ENCODE measurements around the gene TGFBR2.

The TGFBR2 gene

DNA sequence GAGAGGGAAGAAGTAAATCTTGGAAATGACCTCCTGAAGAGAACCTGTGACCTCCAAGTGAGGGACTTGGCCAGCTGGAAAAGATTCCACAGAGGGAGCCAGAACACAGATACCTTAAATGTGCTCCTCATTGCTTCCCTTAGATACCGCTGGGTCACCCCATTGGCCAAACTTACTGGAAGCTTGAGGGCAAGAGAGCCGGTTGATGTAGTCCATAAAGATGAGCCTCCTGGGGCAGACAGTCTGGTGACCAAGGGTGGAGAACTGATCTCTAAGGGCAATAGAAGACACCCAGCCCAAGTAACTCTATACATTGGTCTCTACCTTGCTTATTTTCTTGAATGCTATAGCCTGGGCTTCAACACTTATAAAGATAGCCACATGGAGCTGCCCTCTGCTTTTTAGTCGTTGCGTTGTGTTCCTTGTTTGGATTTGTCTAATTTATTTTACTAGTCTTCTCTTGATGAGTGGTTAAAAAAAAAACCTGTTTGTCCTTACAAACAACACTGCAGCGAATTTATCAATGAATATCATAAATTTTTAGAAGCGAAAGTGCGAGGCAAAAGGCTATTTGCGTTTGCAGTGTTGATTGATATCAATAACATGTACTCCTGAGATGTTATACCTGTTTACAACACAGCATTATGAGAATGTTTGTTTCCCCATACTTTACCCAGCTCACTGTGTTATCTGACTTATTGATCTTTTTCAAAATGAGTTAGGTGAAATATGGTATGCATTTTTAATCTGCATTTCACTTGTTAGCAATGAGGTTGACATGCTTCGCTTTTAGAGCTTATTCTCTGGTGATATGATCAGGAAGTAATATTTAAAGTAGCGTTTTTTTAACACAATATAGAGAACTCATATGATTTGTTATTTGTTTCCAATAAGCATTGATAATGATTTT lies 31.2 kb downstream of the TGFBR2 start:
- DNase-seq = no peak

DNA sequence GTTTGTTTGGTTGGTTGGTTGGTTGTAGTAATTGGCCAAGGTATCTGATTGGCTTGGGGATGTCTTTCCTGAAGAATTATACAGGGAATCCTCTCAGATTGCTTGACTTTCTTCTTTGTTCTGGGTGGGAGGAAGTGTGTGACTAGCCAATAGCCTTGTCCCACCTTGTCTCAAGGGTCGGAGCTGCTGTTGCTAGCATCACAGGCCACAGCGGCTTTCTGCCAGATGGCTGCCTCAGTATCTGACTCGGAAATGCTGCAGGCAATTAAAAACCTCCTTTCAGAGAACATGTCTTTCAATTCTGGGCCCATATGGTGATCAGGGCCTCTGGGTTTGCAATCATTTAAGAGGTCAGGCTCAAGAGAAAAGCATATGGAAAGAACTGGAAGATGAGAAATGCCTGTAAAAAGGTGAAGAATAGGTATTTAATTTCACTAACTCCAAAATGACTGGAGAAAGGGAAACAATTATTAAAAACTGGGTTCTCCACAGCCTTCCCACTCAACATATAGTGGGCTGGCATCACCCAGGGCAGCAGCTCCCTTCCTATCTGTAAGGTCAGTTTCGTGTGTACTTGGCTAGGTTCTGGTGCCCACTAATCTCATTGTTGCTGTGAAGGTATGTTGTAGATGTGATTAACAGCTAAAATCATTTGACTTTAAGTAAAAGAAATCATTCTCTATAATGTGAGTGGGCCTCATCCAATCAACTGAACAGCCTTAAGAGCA lies 32.4 kb downstream of the TGFBR2 start:
- no peak for DNase-seq

DNA sequence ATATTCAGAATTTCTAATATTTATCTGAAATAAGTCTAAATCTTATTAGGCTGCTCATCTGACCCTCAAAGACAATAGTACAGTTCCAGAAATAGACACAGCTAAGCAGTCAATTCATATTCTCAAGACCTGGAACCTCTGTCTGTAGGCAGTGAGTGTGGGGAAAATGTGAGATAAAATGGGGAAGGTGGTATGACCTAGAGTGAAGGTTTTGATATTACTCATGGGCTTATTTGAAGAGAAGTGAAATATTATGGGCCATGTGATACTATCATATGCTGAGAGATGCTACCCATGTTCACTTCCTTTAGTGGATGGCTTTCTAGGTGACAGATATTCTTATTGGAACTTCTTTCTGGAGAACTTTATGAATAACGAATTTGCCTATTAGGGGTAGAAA lies 33.5 kb downstream of the TGFBR2 start:
- DNase-seq = peak; percentile 62

DNA sequence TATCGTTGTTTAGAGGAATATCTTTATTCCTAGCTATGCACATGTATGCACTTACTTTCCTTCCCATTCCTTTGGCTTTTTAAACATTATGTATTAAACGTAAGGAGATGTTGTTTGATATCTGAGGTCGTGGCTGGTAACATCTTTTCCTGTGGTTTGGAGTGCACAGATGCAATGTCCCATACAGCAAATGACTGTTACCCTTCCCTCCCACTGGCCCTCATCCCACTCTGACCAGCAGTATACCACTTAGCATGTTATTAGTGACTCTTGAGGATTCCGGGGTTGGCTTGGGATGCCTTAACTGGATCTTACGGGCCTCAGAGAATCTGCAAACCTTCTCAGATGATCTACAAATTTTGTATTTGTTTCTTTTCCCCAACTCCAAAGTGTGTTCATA lies 34.5 kb downstream of the TGFBR2 start:
- DNase-seq = no peak

DNA sequence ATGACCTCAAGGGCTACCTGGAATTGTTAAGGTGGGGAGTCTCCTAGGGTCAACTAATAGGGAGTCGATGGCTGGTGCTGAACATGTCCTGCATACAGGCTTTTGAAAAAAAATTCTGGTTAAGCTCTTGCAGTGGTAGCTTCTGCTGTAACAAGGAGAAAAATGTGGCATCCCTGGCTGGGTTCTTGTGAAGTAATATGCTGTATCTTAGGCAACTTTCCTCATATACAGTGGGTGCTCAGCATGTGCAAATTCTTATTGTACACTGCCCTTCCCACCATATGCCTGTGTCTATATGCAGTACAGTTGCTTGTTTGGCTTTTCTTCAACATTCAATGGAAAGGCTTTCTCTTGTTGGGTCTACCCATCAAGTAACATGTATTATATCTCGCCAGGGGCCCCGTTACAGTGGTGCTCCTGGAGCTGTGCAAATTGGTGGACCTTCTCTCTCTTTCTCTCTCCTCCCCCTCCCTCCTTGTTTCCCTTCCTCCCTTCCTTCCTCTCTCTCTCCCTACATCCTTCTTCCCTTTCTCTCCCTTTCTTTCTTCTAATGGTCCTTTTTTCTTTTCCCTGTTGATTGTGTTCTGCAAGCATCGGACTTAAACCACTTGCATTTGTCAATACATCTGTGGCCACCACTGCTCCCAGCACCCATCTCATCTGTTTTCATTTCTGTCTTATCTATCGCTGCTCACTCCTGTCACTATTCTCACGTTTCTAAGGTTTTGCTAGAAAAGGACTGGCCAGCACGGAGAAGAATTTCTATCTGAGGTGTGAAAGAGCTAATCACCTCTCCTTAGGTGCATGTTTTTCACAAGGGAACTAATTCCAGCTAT lies 35.2 kb downstream of the TGFBR2 start:
- no peak for DNase-seq

DNA sequence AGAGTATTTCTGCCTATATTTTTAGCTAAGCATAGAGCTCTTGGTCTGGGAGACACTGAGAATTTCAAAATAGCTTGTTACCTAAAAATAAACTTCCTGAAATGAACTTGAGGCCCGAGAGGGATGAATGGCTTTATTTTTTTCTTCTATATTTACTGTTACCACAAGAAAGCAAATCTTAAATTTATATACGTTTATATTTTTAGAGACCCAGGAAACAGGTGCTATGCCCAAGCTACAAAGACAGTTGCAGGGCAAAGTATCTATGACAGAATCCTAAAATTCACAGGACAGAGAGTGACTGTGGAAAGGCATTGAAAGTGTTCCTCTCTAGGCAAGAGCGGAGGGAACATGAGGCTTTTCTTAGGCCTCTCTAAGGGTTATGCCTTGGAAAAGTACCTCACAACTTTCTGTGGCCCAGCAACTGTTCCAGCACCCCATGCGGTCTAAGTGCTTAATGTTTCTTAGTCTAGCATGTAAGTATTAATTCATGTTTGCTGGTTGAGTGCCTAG lies 36.5 kb downstream of the TGFBR2 start:
- no peak for DNase-seq

DNA sequence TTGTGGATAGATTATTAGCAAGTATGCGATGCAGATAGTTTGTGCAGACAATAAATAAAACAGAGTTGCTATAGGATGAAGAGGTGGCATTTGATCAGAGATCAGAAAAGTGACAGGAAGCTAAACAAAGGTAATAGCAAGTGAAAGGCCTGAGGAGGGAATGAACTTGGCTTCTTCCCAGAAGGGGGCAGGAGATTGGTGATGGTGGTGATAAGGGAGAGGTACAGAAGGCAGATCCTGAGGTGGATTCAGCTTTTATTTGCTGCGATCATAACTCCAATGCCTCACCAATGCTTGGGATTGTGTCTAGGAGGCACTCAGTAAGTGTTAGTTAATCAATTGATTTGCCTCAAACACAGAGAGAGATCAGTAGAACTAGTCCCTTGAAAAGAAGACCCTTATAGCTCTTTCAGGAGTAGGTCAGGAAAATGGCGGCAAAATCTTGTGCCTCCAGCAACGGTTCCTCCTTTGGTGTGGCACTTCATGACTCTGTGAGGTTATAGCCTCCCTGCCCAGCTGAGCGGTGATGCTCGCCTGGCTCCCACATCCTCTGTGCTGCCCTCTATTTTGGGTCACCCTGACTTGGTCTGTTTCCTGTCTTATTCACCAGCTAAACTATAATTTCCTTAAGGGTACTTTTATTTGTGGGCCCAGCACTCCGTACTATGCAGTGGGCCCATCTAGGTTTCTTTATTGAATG lies 37.5 kb downstream of the TGFBR2 start:
- peak; percentile 62 for DNase-seq

DNA sequence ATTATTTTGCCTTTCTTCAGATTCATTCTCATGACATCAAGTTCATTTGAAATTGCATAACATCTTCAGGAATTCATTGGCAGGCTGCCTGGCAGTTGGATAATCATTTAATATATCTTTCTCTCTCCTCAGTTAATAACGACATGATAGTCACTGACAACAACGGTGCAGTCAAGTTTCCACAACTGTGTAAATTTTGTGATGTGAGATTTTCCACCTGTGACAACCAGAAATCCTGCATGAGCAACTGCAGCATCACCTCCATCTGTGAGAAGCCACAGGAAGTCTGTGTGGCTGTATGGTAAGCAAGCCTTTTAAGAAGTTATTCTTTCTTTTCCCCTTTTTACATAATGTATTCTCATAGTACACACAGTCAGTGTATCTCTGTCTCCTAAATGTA lies 38.2 kb downstream of the TGFBR2 start:
- peak; percentile 78 for DNase-seq

DNA sequence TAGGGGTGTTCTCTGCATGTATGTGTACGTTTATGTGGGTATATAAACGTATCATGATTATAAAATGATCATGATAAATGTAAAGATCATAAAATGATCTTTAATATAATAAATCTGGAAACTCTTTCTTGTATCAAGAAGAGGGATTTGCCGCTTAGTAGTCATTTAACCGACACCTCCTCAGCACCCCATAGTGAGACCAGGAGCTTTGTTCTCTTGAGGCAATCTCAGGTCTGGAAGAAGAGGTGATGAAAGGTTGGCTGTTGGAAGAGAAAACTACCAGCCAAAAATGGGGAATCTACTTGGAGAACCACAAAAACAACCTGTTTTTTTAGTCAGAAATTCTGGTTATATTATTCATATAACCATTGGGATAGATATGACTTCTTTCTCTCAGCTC lies 38.7 kb downstream of the TGFBR2 start:
- DNase-seq = no peak

DNA sequence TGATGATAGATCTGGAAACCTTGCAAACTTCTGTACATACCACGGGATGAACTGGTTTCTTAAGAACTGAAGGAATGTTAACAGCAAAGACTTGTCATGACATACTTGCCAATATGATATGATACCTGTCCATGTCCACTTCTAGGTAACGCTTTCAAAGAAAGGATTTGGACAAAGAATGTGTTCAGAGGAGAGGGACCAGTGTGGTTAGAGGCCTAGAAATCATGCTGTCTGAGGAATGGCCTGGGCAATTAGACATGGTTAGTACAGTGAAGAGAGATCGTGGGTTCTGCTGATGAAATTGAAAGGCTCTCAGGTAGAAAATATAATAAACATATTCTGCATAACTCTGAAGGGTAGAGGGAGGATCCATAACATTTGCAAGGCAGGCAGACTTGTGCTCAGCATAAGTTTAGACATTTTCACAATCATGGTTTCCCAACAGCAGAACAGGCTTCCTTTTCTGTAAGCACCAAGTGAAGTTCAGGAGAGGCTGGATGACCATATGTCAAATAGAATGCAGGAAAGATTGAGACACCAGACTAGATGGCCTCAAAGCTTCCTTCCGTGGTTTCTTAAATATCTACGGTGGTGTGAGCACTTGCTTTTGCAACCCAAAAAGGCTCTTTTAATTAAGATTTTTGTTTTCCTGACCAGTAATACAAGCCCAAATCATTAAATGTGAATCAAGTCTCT lies 39.9 kb downstream of the TGFBR2 start:
- DNase-seq = no peak

DNA sequence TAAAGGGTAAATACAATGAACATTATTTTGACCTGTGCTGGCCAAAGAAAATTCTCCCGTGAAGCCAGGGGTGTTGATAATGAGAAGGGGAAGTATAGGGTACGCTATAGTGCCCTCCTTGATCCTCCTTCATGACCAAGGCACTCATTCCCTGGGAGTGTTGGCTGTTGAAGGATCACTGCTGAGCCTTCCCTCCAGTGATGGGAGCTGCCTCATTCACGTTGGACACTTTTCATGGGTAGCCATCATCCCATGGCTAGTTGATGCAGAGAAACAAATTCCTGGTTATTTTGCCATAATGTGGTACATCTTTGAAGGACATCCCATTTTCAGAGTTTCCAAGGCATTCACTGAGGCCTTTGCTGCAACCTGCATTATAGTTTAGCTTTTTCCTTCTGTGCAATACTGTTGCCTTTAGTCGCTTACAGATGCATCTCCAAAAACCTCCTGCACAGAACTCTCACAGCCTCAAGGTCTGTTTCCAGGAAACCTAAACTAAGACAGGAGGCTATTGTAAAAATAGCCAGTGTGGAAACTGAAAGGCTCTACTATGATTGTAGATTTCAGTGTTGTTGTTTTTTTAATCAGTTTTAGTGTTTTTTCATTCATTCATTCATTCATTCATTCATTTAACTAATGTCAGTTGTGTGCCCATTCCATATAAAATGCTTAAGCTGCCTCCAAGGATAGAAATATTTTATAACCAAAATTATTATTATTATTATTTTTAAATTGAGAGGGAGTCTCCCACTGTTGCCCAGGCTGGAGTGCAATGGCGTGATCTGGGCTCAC lies 40.8 kb downstream of the TGFBR2 start:
- DNase-seq = no peak

DNA sequence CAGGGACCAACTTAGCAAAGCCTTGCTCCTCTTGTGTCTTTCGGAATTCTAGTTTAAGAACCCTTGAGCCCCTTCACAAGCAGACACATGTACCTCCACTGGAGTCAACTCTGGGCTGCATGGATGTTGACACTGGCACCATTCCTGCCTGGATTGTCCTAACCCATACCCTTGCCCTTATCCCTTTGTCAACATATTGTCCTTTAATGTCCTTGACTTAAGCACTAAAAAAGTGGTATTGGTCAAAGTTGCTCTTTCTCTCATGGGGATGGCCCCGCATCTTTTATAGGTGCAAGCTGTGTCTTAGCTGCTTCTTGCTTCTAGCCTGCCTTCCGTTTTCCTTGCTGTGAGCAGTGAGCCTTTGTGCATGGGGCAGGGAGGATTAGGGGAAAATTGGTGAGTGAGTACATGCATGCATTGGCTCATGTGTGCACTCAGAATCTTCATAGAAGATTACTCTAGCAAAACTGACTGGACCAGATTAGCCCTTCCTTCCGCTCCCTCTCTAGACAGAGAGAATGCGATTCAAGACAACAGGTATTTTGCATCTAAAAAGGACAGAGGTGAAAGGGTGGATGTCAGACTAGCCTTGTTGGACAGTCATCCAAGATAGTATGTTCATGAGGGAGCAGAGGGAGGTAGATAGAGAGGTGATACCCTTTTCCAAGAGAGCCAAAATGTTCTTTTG lies 42.4 kb downstream of the TGFBR2 start:
- no peak for DNase-seq

DNA sequence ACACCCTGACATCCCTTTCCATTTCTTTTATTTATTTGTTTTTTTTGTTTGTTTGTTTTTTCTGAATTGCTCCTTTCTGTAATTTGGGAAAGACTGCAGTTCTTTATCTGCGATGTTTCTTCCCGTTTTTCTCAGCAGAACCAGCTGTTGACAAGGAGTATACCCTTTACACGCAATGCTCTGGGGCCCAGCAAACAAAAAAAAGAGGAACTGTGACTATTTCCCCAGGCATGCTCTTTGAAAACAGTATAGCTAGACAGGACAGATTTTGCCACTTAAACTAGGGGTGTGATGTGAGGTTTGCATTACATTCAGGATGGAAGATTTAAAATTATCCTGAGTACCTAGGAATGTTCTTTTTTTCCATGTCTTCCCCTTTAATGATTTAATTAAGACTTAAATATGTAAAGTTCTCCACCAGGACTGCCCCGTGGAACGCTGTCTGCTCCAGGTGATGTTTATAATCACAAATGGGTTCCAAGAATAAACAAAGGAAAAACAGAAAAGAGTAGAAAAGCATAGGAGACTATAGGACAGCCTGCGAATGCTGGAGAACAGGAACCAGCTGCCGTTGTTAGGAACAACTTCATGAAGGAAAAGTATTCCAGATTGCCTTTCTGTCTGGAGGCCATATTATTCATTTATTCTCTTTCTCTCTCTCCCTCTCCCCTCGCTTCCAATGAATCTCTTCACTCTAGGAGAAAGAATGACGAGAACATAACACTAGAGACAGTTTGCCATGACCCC lies 43.3 kb downstream of the TGFBR2 start:
- no peak for DNase-seq

DNA sequence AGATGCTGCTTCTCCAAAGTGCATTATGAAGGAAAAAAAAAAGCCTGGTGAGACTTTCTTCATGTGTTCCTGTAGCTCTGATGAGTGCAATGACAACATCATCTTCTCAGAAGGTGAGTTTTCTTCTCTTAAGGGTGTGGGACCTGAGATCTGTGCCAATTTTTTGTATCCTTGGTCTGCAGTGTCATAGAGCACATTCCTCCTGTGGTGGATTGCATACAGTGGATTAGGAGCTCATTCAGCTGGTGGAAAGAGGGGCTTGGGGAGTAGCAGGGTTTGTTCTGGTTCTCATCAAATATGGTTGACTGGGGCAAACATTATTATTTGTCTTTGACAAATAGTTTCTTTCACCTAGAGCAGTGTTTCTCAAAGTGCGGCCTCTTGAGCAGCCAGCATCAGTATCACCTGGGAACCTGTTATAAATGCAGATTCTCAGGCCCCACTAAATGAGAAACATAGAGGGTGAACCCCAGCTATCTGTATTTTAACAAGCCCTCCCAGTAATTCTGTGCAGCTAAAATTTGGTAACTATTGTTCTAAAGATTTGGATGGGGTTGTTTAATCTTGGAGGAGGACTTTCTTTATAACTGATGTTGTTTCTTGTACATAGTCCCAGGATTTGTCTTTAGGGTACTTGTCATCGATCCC lies 44.1 kb downstream of the TGFBR2 start:
- no peak for DNase-seq

DNA sequence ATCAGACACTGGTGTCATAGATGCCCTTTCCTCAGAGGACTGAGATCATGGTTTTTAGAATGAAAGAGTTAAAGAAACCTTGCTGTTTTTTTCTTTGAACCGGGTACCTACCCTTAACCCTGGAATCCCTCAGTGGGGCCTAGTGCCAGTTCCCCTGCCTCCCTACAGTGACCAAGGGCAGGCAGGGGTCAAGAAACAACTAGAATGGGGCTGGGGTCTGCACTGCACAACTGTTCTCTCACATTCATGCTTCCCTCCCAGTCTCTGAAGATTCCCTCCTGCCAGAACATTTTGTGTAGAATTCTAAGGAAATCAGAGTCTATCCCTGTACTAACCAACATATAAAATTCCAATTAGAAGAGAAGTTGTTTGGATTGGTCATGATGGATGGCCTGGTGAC lies 47.9 kb downstream of the TGFBR2 start:
- no peak for DNase-seq

DNA sequence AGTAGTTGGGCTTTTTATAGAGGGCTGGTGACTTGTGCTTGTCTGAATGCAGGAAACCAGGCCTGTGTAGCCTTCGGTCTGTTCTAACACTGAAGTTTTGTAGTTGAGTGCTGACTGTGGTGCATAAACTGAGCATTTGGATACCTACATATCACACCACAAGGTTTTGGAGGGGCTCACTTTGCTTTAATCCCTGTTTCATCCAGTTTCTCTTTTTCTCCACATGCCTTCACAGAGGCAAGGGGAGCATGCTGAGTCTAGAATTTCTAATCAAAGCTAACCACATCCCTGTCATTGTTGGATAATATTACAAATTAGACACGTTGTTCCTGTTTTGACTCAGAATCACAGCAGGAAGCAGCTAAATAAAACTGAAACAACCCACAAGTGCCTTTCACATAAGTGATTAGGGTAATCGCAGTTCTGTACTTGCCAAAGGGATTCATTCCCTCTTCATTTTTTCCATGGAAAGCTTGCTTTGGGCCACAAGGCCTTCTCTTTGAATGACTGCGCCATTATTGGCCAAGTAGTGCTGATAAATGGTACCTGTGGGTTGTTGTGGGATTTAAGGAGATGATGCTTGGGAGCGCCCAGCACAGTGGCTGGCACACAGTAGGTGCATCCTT lies 48.9 kb downstream of the TGFBR2 start:
- peak; percentile 78 for DNase-seq

DNA sequence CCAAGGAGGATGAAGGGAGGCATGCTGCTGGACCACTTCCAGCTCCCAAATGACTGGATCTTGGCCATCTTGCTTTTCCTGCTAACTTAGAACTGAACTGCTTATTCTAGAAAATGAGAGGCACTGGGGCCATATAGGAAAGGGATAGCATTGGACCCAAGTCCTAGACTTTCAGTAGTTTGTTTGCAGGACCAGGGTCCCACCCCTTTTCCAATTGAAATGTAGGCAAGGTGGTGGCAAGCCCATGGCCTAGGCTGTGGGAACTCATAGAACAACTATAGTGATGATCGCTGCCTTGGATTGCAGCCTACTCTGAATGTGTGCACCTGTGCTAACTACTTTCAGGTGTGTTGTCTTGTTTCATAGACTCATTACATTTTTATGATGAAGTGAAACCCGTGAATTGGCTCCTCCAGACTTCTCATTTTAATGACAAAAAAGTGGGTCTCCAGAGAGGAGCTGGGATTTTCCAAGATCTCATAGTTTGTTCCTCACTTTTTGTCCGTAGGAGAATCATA lies 50.3 kb downstream of the TGFBR2 start:
- DNase-seq = no peak

DNA sequence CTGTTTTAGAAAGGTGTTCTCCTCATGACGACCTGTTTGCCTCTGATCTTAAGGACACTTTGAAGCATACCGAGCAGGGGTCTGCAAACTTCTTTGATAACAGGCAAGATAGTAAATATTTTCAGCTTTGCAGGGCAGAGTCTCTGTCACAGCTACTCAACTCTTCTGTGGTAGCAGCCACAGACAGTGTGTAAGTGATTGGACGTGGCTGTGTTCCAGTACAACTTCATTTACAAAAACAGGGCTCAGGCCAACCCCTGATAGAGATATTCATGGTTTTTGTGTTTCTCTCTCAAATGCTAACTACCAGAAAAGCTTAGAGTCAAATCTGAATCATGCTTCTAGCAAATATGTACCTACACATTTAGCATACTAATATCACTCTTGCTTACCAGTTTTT lies 51.5 kb downstream of the TGFBR2 start:
- peak; percentile 78 for DNase-seq
